NT2/D1 (cell line): ENCODE measurements around the gene BBC3.

Experiments
- DNase-seq: peaks from one replicate; pipeline ENCODE4 v3.0.0-alpha.2; 2011; ENCODE audit warnings: low read depth, low spot score
- H3K27me3 ChIP-seq: 2 replicates; pipeline ENCODE4 v1.6.0; 2011; ENCODE audit warnings: mild to moderate bottlenecking; ENCODE audit not compliant: insufficient read length, insufficient read depth
- H3K36me3 ChIP-seq: 2 replicates; pipeline ENCODE4 v1.6.1; 2011; ENCODE audit warnings: mild to moderate bottlenecking, low read length, mixed read lengths; ENCODE audit not compliant: insufficient read depth, insufficient read length
- H3K4me1 ChIP-seq: 2 replicates; pipeline ENCODE4 v1.5.1; 2011; ENCODE audit not compliant: insufficient read depth, insufficient read length
- H3K4me3 ChIP-seq: 2 replicates; pipeline ENCODE4 v1.5.1; 2011; ENCODE audit warnings: low read depth; ENCODE audit not compliant: insufficient read length
- H3K9ac ChIP-seq: 2 replicates; pipeline ENCODE4 v1.6.0; 2011; ENCODE audit warnings: low read depth; ENCODE audit not compliant: insufficient read length
- H3K9me3 ChIP-seq: 2 replicates; pipeline ENCODE4 v1.5.1; 2011; ENCODE audit warnings: mild to moderate bottlenecking, low read length; ENCODE audit not compliant: insufficient read depth
- SUZ12 ChIP-seq: IDR thresholded peaks from 2 replicates; pipeline ENCODE4 v1.6.1; 2011; ENCODE audit not compliant: insufficient read length, insufficient read depth; ENCODE audit errors: extremely low read depth
- YY1 ChIP-seq: IDR thresholded peaks from 2 replicates; pipeline ENCODE4 v1.6.1; 2011; ENCODE audit not compliant: insufficient read length, insufficient read depth
- ZNF274 ChIP-seq: IDR thresholded peaks from 2 replicates; pipeline ENCODE4 v1.6.1; 2011; ENCODE audit warnings: mild to moderate bottlenecking, low read depth, low read length

BBC3 gene

GRCh38 chr19:47215581-47215980 is 15.4 kb downstream of the BBC3 start:
- H3K27me3 ChIP-seq = no peaks in the 10 kb centered on the region
- no peak overlapping the region for H3K4me3 ChIP-seq
- peaks cover 14% of the 10 kb centered on the region for H3K36me3 ChIP-seq
- TF ChIP-seq ZNF274 (no peak), SUZ12 (no peak), YY1 (no peak)
- no peak for DNase-seq
- no peak overlapping the region for H3K9ac ChIP-seq
- peaks cover 1% of the 10 kb centered on the region for H3K4me1 ChIP-seq
- no peaks in the 10 kb centered on the region for H3K9me3 ChIP-seq

- H3K4me3 ChIP-seq = no peak overlapping the region
- no peak overlapping the region for H3K9ac ChIP-seq
- peaks cover 58% of the 10 kb centered on the region for H3K36me3 ChIP-seq
- TF ChIP-seq YY1 (no peak), SUZ12 (no peak), ZNF274 (no peak)
- no peaks in the 10 kb centered on the region for H3K27me3 ChIP-seq
- no peak for DNase-seq
- H3K4me1 ChIP-seq = peaks cover 11% of the 10 kb centered on the region
- no peaks in the 10 kb centered on the region for H3K9me3 ChIP-seq
Observed at GRCh38 chr19:47210689-47211316, 20.2 kb downstream of the BBC3 start.

GRCh38 chr19:47210180-47210490 is 20.9 kb downstream of the BBC3 start:
- Histone ChIP-seq H3K9me3 (no peaks in the 10 kb centered on the region), H3K9ac (no peak overlapping the region), H3K36me3 (peaks cover 65% of the 10 kb centered on the region), H3K4me3 (no peak overlapping the region), H3K4me1 (peaks cover 11% of the 10 kb centered on the region), H3K27me3 (no peaks in the 10 kb centered on the region)
- no peak for DNase-seq
- TF ChIP-seq ZNF274 = no peak
- no peak for TF ChIP-seq YY1
- no peak for TF ChIP-seq SUZ12

DNA sequence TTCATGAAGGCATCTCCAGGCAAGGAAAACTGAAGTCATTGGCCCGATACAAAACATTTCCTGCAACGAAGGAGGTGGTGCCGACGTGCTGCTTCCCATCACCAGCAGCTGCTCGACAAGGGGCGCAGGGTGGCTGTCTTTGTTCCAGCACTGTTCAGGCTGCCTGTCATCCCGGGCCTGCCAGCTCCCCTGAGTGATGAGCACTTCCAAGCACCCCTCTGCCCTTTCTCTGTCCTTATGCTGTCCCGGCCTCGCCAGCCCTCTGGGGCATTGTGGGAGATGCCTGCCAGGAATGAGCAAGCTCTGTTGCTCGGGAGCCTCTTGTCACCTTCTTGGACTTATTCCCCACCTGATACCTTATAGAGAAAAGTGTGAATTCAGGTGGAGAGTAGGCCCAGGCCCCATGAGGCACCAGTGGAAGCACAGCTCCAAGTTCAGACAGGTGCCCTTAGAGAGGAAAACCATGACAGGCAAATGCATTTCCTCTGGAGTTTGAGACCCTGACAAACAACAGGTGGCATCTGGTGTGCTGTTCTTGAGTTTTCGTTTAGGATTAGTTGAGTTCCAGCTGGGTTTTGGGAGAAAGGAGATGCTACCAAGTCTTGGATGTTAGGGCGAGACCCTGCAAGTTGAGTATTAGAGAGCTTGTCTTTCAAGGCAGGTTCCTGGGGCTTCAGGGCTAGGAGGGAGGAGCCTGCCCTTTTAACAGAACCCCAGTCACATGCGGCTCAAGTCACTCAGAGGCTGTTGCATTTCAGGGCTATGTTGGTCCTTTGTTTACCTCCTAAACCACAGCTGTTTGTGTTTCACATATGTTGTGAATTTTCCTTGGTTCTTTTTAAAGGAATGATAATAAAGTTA is 21.4 kb downstream of the BBC3 start:
- H3K27me3 ChIP-seq = no peaks in the 10 kb centered on the region
- TF ChIP-seq SUZ12 (no peak), ZNF274 (no peak), YY1 (no peak)
- no peaks in the 10 kb centered on the region for H3K9me3 ChIP-seq
- peaks cover 11% of the 10 kb centered on the region for H3K4me1 ChIP-seq
- H3K4me3 ChIP-seq = no peak overlapping the region
- peaks cover 70% of the 10 kb centered on the region for H3K36me3 ChIP-seq
- DNase-seq = no peak
- H3K9ac ChIP-seq = no peak overlapping the region

DNA sequence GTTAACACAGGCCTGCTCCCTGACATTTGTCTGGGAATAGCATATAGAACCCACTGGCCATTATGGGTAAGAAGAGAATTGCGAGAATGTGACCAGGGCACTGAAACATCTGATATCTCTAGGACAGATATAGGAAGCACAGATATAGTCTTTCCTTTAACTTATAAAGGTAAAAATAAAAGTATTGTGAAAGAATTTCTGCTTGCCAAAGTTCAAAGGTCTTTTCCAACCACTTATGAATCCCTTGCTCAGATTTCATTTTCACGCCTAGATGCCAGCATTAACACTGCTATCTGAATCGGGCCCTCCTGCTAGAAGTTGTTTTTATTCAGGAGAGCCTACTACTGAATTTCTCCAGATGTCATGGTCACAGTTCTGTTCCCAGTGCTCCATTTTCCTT is 27.7 kb downstream of the BBC3 start:
- peaks cover 73% of the 10 kb centered on the region for H3K36me3 ChIP-seq
- H3K9me3 ChIP-seq = no peaks in the 10 kb centered on the region
- H3K9ac ChIP-seq = no peak overlapping the region
- DNase-seq = no peak
- H3K4me1 ChIP-seq = no peaks in the 10 kb centered on the region
- H3K27me3 ChIP-seq = no peaks in the 10 kb centered on the region
- H3K4me3 ChIP-seq = no peak overlapping the region
- TF ChIP-seq YY1 = no peak
- no peak for TF ChIP-seq ZNF274
- no peak for TF ChIP-seq SUZ12

- Histone ChIP-seq H3K4me3 (no peak overlapping the region), H3K36me3 (peaks cover 62% of the 10 kb centered on the region), H3K9me3 (no peaks in the 10 kb centered on the region), H3K27me3 (no peaks in the 10 kb centered on the region), H3K4me1 (no peaks in the 10 kb centered on the region), H3K9ac (no peak overlapping the region)
- TF ChIP-seq YY1 (no peak), ZNF274 (no peak), SUZ12 (no peak)
- no peak for DNase-seq
Observed at GRCh38 chr19:47200530-47200929, 30.5 kb downstream of the BBC3 start.

- Histone ChIP-seq H3K9me3 (no peaks in the 10 kb centered on the region), H3K4me1 (no peaks in the 10 kb centered on the region), H3K27me3 (no peaks in the 10 kb centered on the region), H3K9ac (no peak overlapping the region), H3K36me3 (peaks cover 47% of the 10 kb centered on the region), H3K4me3 (no peak overlapping the region)
- no peak for DNase-seq
- no peak for TF ChIP-seq SUZ12
- no peak for TF ChIP-seq YY1
- no peak for TF ChIP-seq ZNF274
Observed at GRCh38 chr19:47197141-47197540, 33.9 kb downstream of the BBC3 start.
